Right hindlimb (tissue), 1 donor: ENCODE results near the gene ATP5MC2.
A peak's percentile ranks its signal among the peaks of the same experiment; 100 is the strongest.
"Not testable (repeated sequence)": the region's sequence is repeated elsewhere in the genome, so short reads cannot be mapped to it uniquely, and the experiment has no call there.

Source experiments
- DNase-seq: peaks from one replicate; pipeline ENCODE4 v3.0.0-alpha.2; 2018

ATP5MC2 gene

GRCh38 chr12:53688134-53688533 lies 12.3 kb upstream of the ATP5MC2 start:
- no peak for DNase-seq

- DNase-seq, result no peak
Measured at GRCh38 chr12:53686436-53686835, 10.6 kb upstream of the ATP5MC2 start.

GRCh38 chr12:53684654-53685220 lies 8.9 kb upstream of the ATP5MC2 start:
- no peak for DNase-seq

GRCh38 chr12:53683983-53684382 lies 8.1 kb upstream of the ATP5MC2 start:
- no peak for DNase-seq

GRCh38 chr12:53683494-53683893 lies 7.6 kb upstream of the ATP5MC2 start:
- DNase-seq, result no peak

GRCh38 chr12:53680061-53680460 lies 4.2 kb upstream of the ATP5MC2 start:
- not testable (repeated sequence) for DNase-seq

- DNase-seq, result peak; percentile 77
Measured at GRCh38 chr12:53677800-53678148, 1.9 kb upstream of the ATP5MC2 start.

GRCh38 chr12:53677016-53677799 lies 1.3 kb upstream of the ATP5MC2 start:
- DNase-seq, result peak; percentile 82

- DNase-seq, result no peak
Measured at GRCh38 chr12:53676656-53677015, 753 bp upstream of the ATP5MC2 start.

- no peak for DNase-seq
Measured at GRCh38 chr12:53674977-53675700, 744 bp downstream of the ATP5MC2 start.

- DNase-seq, result no peak
Measured at GRCh38 chr12:53670971-53671370, 4.9 kb downstream of the ATP5MC2 start.

- DNase-seq, result no peak
Measured at GRCh38 chr12:53670308-53670707, 5.6 kb downstream of the ATP5MC2 start.

- DNase-seq, result no peak
Measured at GRCh38 chr12:53667080-53667479, 8.8 kb downstream of the ATP5MC2 start.

- DNase-seq, result peak; percentile 34
Measured at GRCh38 chr12:53664936-53665335, 10.9 kb downstream of the ATP5MC2 start.

GRCh38 chr12:53664191-53664590 lies 11.7 kb downstream of the ATP5MC2 start:
- DNase-seq, result no peak

- DNase-seq, result peak; percentile 52
Measured at GRCh38 chr12:53660041-53660440, 15.8 kb downstream of the ATP5MC2 start.

GRCh38 chr12:53659571-53659981 lies 16.3 kb downstream of the ATP5MC2 start:
- no peak for DNase-seq

- peak; percentile 83 for DNase-seq
Measured at GRCh38 chr12:53659011-53659551, 16.8 kb downstream of the ATP5MC2 start.

- no peak for DNase-seq
Measured at GRCh38 chr12:53657041-53657440, 18.8 kb downstream of the ATP5MC2 start.

- no peak for DNase-seq
Measured at GRCh38 chr12:53653595-53653994, 22.3 kb downstream of the ATP5MC2 start.

- DNase-seq, result no peak
Measured at GRCh38 chr12:53652366-53652765, 23.5 kb downstream of the ATP5MC2 start.

- DNase-seq, result no peak
Measured at GRCh38 chr12:53651737-53652136, 24.1 kb downstream of the ATP5MC2 start.

- not testable (repeated sequence) for DNase-seq
Measured at GRCh38 chr12:53646300-53646699, 29.6 kb downstream of the ATP5MC2 start.

- DNase-seq, result no peak
Measured at GRCh38 chr12:53645165-53645564, 30.7 kb downstream of the ATP5MC2 start.
